HepG2 (cell line): Measurements from ENCODE around the gene ARHGAP23. TPM values are rescaled to one million over a fixed set of nuclear protein-coding genes. Genes with fewer than 3 reads are reported as not detected.
A peak's percentile ranks its signal among the peaks of the same experiment; 100 is the strongest.
"Not testable (repeated sequence)": the region's sequence is repeated elsewhere in the genome, so short reads cannot be mapped to it uniquely, and the experiment has no call there.

Experiments used
- ATAC-seq: fragments of 200-7000 bp; cut with Tn5 transposase; 3 replicates; pipeline ENCODE4 v1.9.1; 2020; ENCODE audit warnings: mild to moderate bottlenecking, moderate library complexity
- BruUV-seq: library from RNA; stranded (reverse); fragments of 400-500 nt; replicated peaks from 2 replicates; lab custom pipeline; 2021; lab: Mats Ljungman, UMichigan
- CTCF ChIA-PET: fragments of 300-600 bp; formaldehyde crosslinking; extraction: SDS; loops from one replicate; lab custom pipeline; 2021; ENCODE audit warnings: low total read pairs, inconsistent platforms, low intra/inter-chr PET ratio; lab: Yijun Ruan, JAX
- POLR2A ChIA-PET: fragments of 350-600 bp; sonication (Branson Sonifier 250); formaldehyde crosslinking; loops from one replicate; lab custom pipeline; 2020; ENCODE audit warnings: antibody characterized with exemption, inconsistent platforms; lab: Yijun Ruan, JAX
- DNase-seq: peaks from one replicate; pipeline ENCODE4 v3.0.0-alpha.2; 2015; ENCODE audit warnings: low spot score
- FAIRE-seq: peaks from 3 replicates; lab custom pipeline; 2011; peaks lifted over from hg19 to GRCh38; lab: Jason Lieb, UNC
- H2AFZ ChIP-seq: one replicate; pipeline ENCODE4 v1.6.1; 2011; ENCODE audit warnings: low read length, inconsistent platforms
- H3K27ac ChIP-seq: fragments of 300-600 bp; 3 replicates; pipeline ENCODE4 v1.8.0; 2011; ENCODE audit warnings: mixed run types, mild to moderate bottlenecking, mixed read lengths, low read length, inconsistent platforms; ENCODE audit not compliant: insufficient read depth; ENCODE audit errors: extremely low read length
- H3K27me3 ChIP-seq, 2 experiments: fragments of 200-600 bp in 1 of 2; 2 replicates in 1 of 2; 3 replicates in 1 of 2; pipeline versions ENCODE4 v1.6.0 to v1.8.0; 2011; ENCODE audit warnings: low read length in 2 of 2, mild to moderate bottlenecking in 2 of 2, moderate library complexity in 2 of 2, inconsistent platforms in 1 of 2; ENCODE audit not compliant: insufficient read depth in 2 of 2, control insufficient read depth in 1 of 2
- H3K36me3 ChIP-seq, 2 experiments: fragments of 200-600 bp in 1 of 2; replicated peaks in 1 of 2; 2 replicates in 1 of 2; 3 replicates in 1 of 2; pipeline versions ENCODE4 v1.5.1 to v1.8.0; 2011; ENCODE audit warnings: low read length in 2 of 2, inconsistent platforms in 1 of 2; ENCODE audit not compliant: insufficient read depth in 2 of 2, control insufficient read depth in 1 of 2
- H3K4me1 ChIP-seq: 2 replicates; pipeline ENCODE4 v1.5.1; 2012; ENCODE audit warnings: low read length, inconsistent platforms; ENCODE audit not compliant: insufficient read depth
- H3K4me2 ChIP-seq: 2 replicates; pipeline ENCODE4 v1.6.0; 2011; ENCODE audit warnings: low read depth, low read length, inconsistent platforms
- H3K4me3 ChIP-seq, 3 experiments: fragments of 200-600 bp in 1 of 3; sonication (generic), shearing (Covaris generic) in 1 of 3; replicated peaks in 1 of 3; 2 replicates each; pipeline ENCODE4 v1.5.1; 2011 to 2016; ENCODE audit warnings: low read length in 3 of 3, inconsistent platforms in 2 of 3, low read depth in 2 of 3, mild to moderate bottlenecking in 2 of 3, control low read depth in 1 of 3, mixed read lengths in 1 of 3; ENCODE audit not compliant: insufficient read depth in 1 of 3
- H3K79me2 ChIP-seq: one replicate; pipeline ENCODE4 v1.6.1; 2011; ENCODE audit warnings: low read length, inconsistent platforms; ENCODE audit not compliant: insufficient read depth
- H3K9ac ChIP-seq: 2 replicates; pipeline ENCODE4 v1.6.0; 2011; ENCODE audit warnings: mild to moderate bottlenecking, low read depth, low read length, inconsistent platforms; ENCODE audit not compliant: insufficient read depth
- H3K9me3 ChIP-seq: 2 replicates; pipeline ENCODE4 v1.5.1; 2012; ENCODE audit warnings: mild to moderate bottlenecking, low read length
- H4K20me1 ChIP-seq: 2 replicates; pipeline ENCODE4 v1.6.0; 2011; ENCODE audit warnings: inconsistent platforms, mild to moderate bottlenecking, low read length, moderate library complexity; ENCODE audit not compliant: insufficient read depth
- CTCF ChIP-seq: sonication (generic); formaldehyde crosslinking; IDR thresholded peaks from 2 replicates; pipeline ENCODE4 v1.5.0; 2020; ENCODE audit warnings: mild to moderate bottlenecking, missing genetic modification reagents, moderate library complexity
- FOXA1 ChIP-seq, 2 experiments: fragments of 450-650 bp in 1 of 2; sonication (generic) in 1 of 2; formaldehyde crosslinking in 1 of 2; IDR thresholded peaks; 2 replicates each; pipeline versions ENCODE4 v1.4.0 to v1.6.1; 2016 to 2020; ENCODE audit warnings: missing genetic modification reagents in 1 of 2
- FOXA3 ChIP-seq: IDR thresholded peaks from 2 replicates; pipeline ENCODE4 v1.6.1; 2016; ENCODE audit warnings: missing genetic modification reagents, missing compliant biosample characterization
- PATZ1 ChIP-seq: sonication (generic); formaldehyde crosslinking; IDR thresholded peaks from 2 replicates; pipeline ENCODE4 v1.4.0; 2020; ENCODE audit warnings: missing genetic modification reagents
- SAP130 ChIP-seq: IDR thresholded peaks from 2 replicates; pipeline ENCODE4 v1.6.1; 2016; ENCODE audit warnings: low read depth
- TFAP4 ChIP-seq: sonication (generic); IDR thresholded peaks from 2 replicates; pipeline ENCODE4 v1.6.1; 2016; ENCODE audit warnings: low read depth, borderline replicate concordance
- THRA ChIP-seq: sonication (generic); formaldehyde crosslinking; IDR thresholded peaks from 2 replicates; pipeline ENCODE4 v1.4.0; 2020; ENCODE audit warnings: missing genetic modification reagents, borderline replicate concordance
- WGBS: methylation state at CpG from one replicate; pipeline ENCODE4 v1.1.6; 2017; ENCODE audit warnings: low lambda C conversion rate; 5-methylcytosine and 5-hydroxymethylcytosine counted together
- in situ Hi-C: cut with HindIII; loops from 2 replicates; pipeline ENCODE4 v1.10.0; 2017; ENCODE audit warnings: low pct_unique_long_range_greater_than_20kb; ENCODE audit not compliant: extremely low pct_ligation_motif_present
- intact Hi-C: fragments of 100-400 bp; cut with micrococcal nuclease; formaldehyde crosslinking; loops from one replicate; pipeline ENCODE4 v1.10.0; 2022; ENCODE audit not compliant: unreplicated experiment
- polyA plus RNA-seq, 8 experiments: library from polyadenylated mRNA; depleted of rRNA in 3 of 8; stranded (reverse) in 7 of 8; unstranded in 1 of 8; fragments of >200 nt; fragmentation: Illumina TruSeq in 4 of 8; extraction: Trizol in 4 of 8; gene quantifications; 2 replicates each; pipeline versions ENCODE4 v1.2.1 to v1.2.3, GENCODE V29; 2011 to 2016; ENCODE audit warnings: low read depth in 4 of 8, missing spikeins in 1 of 8, mixed read lengths in 1 of 8; ENCODE audit not compliant: insufficient read depth in 1 of 8
- total RNA-seq, 5 experiments: library from RNA; depleted of rRNA; stranded (reverse); fragments of >200 nt; fragmentation: Illumina TruSeq; extraction: Trizol; gene quantifications; 2 replicates each; pipeline ENCODE4 v1.2.3, GENCODE V29; 2016; ENCODE audit warnings: low read depth in 1 of 5

The ARHGAP23 gene
- total and polyA plus RNA-seq, 2 of the 13 experiments (the other 11 are each of a cell fraction or from before 2014, with no cell fraction given) = 0.03 TPM; not detected in 1

GRCh38 chr17:38482039-38482699 is 53.9 kb downstream of the ARHGAP23 start:
- DNase-seq = peak; percentile 45
- H3K9me3 ChIP-seq; intact Hi-C loops; POLR2A ChIA-PET; H3K9ac ChIP-seq; in situ Hi-C loops; H3K4me3 ChIP-seq; H3K36me3 ChIP-seq; H4K20me1 ChIP-seq; H3K4me1 ChIP-seq; BruUV-seq; H2AFZ ChIP-seq; FAIRE-seq; H3K27ac ChIP-seq; CTCF ChIA-PET; H3K4me2 ChIP-seq; ATAC-seq; H3K79me2 ChIP-seq; TF ChIP-seq FOXA1 (IDR thresholded peaks at IDR 0.05): not testable (repeated sequence)
- WGBS = 18% methylated on average over 19 of the region's 19 CpGs
- TF ChIP-seq CTCF (peak; percentile 42), SAP130 (0 out of 2 replicates have a peak, but pooled peaks have one; percentile 31), THRA (CRISPR knock-in tag) (peak; percentile 46; the same call in 1 of the 2 replicates), FOXA3 (peak; percentile 34; the same call in 1 of the 2 replicates), TFAP4 (peak; percentile 96), PATZ1 (CRISPR knock-in tag) (peak; percentile 74; the same call in 1 of the 2 replicates), FOXA1 (CRISPR knock-in tag; IDR thresholded peaks at IDR 0.05) (peak; percentile 80)
- peaks cover 3 to 25% of the 10 kb centered on the region in 2 experiments; a peak in 3 of 5 replicates for H3K27me3 ChIP-seq

GRCh38 chr17:38482700-38483043 is 54.4 kb downstream of the ARHGAP23 start:
- in situ Hi-C loops, H2AFZ ChIP-seq, intact Hi-C loops, H3K4me2 ChIP-seq, BruUV-seq, FAIRE-seq, H3K79me2 ChIP-seq, CTCF ChIA-PET, POLR2A ChIA-PET, H3K4me3 ChIP-seq, H3K9ac ChIP-seq, H3K27ac ChIP-seq, H4K20me1 ChIP-seq, H3K4me1 ChIP-seq, H3K9me3 ChIP-seq, H3K36me3 ChIP-seq, DNase-seq: not testable (repeated sequence)
- 46% methylated on average over 6 of the region's 8 CpGs for WGBS
- ATAC-seq = peak; percentile 69
- peaks cover 3 to 25% of the 10 kb centered on the region in 2 experiments; a peak in 3 of 5 replicates for H3K27me3 ChIP-seq
